ENCODE results near the gene FGFR2.

FGFR2 gene

DNA sequence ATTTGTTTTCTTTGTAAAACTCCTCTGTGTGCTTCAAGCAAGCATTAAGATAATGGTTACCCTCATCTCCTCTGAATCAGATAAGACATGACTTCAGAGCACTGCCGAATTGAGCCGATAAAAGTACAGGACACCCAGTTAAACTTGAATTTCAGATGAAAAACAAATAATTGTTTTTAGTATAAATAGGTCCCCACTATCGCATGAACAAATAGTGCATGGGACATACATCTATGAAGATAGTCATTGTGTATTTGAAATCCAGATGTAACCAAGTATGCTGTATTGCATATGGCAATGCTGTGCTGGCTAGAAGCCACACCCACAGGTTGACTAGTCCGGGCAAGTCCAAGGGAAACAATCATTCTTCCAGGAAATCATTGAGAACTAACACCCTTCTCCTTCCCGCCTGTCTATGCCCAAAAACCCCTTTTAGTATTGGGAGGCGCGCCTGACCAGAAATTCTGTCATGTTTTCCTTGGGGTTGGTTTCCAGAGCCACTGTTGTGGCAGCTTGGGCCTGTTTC is 12.6 kb upstream of the FGFR2 start:
- DNase-seq (ENCODE audit: low read depth in 2 of 2) = no peak

DNA sequence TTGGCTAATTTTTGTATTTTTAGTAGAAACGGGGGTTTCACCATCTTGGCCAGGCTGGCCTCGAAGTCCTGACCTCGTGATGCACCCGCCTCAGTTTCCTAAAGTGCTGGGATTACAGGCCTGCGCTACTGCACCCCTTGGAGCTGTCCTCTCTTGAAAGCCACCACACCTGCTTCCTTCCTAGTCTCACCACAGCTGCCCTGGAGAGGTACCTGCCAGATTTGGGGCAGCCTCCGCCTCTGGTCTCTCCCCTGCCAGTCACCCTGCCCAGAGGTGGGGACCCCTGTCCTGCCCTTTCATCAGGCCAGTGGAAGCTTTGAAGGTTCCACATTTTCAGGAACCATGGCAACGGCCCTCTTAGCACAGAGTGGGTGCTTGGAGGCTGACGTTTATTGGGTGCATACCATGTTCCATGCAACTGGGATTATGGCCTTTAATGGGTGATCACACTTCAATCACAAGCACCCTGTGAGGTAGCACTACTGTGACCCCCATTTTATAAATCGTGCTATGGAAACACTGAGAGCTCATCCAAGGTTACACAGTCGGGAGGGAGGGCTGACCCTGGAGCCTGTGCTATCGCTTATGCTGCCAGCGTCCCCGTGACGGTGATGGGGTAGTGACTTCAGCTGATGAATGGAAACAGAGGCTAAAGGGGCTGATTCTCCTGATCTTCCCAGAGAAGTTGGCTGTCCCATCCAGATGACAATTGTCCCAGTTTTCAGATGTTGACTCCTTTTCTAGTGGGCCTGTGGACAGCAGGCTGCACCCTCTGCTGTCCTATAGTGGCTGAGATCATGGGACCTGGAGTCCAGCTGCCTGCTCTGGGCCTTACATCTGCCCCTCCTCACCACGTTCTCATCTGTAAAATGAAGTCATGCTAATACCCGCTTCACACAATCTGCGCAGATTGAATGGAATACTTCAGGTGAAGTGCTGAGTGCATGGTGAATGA is 11.5 kb upstream of the FGFR2 start:
- no peak for DNase-seq (ENCODE audit: low read depth in 2 of 2)

DNA sequence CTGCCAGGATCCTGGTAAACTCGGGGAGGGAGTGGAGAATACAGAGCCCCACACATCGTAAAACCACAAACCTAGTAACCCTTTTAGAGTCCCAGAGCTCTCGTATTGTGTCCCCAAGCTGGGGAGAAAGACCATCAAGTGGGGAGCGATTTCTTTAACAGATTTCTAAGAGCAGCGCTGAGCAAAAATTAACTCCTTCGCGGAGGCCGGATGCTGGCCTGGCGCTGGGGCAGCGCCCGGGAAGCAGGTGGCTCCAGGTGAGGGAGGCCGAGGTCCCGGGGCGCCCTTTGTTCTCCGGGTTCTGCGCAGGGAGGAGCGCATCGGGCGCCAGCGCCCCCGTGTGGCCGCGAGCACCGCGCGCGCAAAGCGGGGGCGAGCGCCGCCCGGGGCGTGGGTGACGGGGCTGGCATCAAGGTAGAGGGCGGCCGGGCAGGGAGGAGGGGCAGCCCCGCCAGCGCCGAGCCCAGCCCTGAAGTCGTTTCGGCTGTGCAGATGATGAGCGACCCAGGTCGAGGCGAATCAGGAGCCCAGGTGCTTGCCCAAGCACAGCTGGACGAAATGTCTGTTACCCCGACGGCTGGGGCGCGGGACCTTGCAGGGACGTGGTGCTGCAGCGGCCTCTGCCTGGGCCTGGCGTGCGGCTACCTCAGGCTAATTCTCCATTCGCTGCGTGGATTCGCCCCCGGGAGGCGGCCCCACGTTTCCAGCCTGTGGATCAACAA is 10.4 kb upstream of the FGFR2 start:
- DNase-seq (ENCODE audit: low read depth in 2 of 2) = peak in 1 of 2 donors; percentile 34

DNA sequence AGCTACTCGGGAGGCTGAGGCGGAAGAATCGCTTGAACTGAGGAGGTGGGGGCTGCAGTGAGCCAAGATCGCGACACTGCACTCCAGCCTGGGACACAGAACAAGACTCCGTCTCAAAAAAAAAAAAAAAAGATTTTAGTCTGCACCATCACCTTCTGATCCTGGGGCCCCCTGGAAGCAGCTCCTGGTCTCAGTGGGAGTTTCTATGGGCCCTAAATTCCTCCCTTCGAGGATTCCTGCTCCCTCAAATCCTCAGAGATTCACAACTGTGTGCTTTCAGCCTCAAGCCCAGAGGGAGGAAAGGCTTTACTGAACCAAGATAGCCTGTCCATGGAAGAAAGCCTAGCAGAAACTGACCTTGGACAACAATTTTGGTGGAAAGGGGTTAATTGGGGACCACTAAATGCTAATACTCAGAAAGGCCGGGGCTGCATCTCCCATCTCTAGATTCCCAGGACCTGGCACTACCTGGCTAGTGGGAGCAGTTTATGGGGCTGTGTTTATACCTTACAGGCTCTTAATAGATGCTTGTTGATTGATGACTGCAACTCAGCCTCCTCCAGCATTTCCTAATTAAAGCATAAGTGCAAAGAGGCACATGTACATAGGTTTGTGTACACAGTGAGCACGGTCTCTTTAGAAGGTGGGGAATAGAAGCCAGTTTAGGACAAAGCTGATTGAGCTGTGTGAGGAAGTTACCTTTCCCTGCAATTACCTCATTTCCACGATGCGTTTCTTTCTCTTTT is 9.2 kb upstream of the FGFR2 start:
- no peak for DNase-seq (ENCODE audit: low read depth in 2 of 2)

DNA sequence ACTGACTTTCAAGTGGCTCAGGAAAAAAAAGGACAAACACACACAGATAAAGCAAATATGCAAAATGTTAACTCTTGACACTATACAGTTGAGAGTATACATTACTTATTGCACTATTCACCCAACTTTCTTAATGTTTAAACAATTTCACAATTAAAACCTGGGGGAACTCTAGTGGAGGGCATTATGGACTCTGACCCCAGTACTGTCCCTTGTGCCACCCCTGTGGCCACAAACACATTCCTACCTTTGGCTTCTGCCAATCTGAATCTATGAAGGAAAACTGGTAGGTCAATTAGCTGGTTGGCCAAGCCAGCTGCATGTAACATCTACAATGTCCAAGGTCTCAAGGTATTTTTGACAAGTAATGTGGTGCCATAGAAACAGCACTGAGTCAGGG is 7.5 kb upstream of the FGFR2 start:
- no peak for DNase-seq (ENCODE audit: low read depth in 2 of 2)

DNA sequence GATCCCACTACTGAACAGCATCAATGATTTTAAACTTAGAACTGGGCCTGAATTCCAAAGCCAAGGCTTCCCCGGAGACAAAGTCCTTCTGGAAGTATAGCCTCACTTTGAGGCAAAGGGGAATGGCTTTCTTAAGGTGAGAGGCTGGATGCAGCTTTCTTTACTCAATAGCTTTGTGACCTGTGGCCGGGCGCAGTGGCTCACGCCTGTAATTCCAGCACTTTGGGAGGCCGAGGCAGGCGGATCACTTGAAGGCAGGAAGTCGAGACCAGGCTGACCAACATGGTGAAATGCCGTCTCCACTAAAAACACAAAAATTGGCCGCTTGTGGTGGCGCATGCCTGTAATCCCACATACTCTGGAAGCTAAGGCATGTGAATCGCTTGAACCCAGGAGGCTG is 3.2 kb upstream of the FGFR2 start:
- DNase-seq (ENCODE audit: low read depth in 2 of 2) = no peak

DNA sequence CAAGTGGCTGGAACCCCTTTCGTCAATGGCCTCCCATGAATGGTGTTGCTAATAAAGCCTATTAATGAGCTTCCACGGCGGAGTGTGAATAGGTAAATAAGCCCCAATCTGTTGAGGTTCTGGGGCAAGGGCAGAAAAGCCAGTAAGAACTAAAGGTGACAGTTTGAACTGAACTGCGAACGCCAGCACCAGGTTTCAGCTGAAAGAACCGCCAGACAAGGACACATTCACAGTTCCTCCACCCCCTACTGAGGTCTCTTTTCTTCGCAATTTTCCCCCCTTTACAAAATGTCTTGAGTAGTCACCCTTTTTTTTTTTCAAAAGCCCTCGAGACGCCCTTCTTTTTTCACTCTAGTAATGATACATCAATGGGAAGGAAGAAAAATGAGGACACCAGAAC is 2.4 kb upstream of the FGFR2 start:
- DNase-seq (ENCODE audit: low read depth in 2 of 2) = no peak

DNA sequence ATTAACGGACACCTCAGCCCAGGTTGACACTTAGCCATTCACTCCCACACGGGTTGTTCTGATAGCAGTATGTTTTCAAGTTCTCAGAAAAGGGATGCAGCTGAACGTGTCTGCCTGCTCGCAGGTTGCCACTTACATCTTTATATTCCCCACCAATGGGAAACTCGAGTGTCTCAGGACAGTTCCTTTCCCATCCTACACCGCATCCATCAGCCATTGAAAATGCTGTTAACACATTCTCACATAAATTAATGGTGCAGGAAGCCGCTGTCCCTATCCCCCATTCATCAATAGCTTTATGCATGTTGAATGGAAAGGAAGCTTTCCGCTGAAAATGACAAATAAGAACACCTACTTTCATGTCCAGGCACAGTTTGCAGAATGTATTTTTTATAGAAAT is 1.7 kb upstream of the FGFR2 start:
- no peak for DNase-seq (ENCODE audit: low read depth in 2 of 2)

DNA sequence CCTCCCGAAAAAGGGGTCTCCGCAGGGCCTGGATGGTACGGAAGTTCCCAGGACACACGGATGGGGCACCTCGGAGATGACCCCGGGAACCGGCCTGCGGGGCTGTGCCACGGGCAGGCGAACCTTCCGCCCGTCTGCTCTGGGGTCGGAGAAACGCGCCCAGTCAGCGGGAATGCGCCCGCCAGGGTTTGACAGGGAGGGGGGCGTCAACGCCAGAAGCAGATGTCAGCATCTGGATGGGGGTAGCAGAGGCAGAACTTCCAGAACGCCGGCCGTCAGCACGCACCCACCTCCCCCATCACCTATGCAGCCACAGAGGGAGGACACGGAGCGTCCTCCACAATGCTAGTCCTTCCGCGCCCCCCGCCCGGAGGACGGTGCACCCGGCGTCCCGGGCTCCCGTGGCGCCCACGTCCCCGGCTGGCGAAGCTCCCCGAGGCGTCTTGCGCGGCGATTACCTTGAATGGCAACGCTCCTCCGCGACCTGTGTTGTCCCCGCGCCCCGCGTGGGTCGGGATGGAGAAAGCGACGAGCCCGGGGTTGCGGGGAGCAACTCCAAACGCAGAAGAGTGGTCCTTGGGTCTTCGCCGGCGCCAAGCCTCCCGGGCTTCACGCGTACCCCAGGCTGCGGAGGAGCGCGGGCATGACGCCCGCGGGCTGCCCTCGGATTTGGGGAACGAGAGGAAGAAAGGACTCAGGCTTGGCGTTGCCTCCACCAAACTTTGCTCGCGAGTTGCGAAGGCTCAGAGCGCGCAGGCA is 561 bp downstream of the FGFR2 start:
- DNase-seq (ENCODE audit: low read depth in 2 of 2) = no peak

DNA sequence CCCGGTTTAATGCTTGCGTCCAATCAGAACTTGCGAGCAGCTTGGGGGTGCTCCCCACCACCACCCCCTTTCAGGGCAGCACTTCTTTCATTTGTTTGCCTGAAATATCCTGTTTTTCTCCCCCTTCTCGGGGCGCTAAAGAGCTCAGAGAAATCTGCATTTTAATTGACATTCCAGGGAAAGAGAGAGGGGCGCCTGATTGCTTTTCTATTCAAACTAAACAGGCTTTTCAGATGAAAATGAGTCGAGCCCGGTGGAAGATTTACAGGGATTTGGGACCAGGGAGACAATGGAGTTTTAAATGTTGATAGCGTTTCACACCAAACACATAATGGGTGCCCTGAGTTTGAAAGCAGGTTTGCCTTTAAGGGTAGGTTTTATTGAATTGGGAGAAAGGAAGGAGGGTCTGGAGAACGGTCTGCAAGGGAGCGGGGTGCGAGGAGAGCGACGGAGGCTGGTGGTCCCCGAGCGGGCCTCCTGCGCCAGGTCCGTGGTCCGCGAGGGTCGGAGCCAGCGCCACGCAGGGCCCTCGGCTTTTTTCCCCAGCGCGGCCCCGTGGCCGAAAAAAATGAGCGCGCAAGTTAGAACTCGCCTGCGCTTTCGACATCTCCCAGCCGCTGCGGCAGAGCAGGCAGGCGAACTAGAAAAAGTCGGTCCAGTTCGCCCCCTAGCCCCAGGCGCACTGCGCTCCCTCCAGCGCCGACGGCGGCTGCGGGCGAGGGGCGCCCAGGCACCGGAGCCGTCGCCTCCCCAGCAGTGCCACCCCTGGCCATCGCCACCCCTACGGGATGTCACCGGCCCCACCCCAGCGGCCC is 1.3 kb downstream of the FGFR2 start:
- no peak for DNase-seq (ENCODE audit: low read depth in 2 of 2)

DNA sequence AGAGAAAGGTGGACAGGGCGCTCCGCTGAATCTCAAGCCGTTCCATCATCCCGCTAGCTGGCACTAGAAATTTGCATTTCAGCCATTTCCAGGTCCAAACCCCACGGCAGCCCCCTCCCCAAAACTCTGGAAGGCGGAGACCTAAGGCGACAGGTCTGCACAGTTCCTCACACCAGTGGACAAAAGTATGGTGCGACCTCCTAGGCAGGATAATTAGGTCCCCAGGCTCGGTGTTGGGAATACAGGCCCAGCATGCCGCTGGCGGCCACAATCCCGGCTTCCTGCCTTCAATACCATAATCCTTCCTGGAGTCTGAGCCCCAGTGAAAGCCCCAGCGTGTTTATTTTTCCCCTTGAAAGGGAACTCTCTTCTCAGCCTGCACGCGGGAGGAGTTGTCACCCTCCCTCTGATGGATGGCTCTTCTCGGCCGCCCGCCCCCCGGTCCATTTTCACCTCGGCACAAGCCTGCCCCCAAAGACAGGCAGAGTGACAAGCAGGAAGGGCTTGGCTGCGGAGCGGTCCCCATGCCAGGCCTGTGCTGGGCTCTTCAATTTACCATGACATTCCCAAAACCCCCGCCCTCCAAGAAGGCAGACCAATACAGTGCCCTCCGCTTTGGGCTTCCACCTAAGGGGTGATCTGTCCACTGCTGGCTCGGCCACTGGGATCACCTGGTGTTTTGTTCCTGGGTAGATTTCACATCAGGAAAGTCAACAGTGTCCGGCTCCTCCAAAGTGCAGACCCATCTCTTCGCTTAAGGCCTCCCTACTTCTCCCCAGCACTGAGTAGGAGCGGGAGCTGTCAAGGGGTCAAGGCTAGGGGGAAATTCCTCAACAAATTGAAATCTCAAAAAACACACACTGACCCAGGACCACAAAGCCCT is 2.2 kb downstream of the FGFR2 start:
- DNase-seq (ENCODE audit: low read depth in 2 of 2) = no peak

DNA sequence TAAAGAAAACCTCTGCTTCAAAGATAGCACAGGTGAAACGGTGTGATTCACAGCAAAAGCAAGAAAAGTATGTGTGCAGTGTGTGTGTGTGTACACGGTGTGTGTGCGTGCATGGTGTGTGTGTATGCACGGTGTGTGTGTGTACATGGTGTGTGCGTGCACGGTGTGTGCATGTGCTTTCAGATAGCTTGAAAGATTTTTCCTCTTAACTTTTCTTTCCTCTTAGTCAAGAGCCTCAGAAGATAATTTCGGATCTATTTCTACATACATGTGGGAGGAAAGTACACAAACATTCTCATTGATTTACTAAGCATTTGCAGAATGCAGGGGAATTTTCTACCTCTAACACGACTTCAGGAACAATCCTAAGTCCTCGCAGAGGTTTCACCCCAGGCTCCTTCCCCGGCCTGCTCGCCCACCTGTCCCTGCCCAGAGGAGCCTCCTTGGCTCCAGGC is 2.9 kb downstream of the FGFR2 start:
- no peak for DNase-seq (ENCODE audit: low read depth in 2 of 2)

DNA sequence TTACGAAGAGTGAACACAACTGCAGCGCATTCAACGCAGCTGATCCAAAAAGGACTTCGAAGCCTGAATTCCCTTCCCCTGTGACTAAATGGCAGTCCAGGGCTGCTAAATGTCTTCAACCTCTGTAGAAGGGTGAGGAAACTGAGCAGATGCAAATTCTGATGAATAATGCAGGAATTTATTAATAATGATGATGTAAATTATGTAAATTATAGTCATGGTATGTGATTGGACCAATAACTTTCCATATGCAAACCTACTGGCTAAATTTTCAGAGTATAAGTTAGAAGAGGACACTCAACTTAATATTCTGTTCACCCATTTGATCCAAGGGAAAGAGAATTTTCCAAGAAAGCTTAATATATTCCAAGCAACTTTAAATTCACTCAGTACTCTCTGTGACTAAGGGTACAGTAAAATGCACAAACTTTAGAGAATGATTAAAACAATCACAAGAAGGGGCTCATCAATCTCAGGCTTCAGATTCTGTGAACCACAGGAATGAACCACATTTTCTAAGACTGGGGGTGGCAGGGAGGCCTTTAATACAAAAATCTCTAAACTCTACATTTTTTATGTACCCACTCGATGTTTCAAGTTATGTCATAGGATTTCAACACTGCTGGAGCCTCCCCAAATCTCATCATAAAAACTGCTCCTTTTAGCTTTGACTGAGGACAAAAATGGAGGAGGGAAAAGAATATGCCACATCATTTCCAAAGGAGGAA is 3.5 kb downstream of the FGFR2 start:
- no peak for DNase-seq (ENCODE audit: low read depth in 2 of 2)

DNA sequence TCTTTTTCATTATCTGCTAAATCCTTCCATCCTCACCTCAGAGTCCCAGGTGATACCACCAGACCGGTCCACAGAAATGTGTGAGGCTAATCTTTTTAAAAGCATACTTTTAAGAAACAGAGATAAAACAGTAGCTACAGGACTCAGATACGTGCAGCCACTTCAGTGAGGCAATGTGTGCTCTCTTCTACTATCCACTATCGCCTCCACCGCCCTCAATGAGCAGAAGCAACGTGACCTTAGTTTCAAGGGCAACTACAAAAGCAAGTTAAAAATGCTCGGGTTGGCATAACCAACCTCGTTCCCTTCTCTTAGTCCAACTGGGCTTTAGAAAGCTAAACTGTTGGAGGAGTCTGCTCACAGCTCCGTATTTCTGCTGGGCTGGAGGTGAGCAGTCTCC is 4.2 kb downstream of the FGFR2 start:
- no peak for DNase-seq (ENCODE audit: low read depth in 2 of 2)

DNA sequence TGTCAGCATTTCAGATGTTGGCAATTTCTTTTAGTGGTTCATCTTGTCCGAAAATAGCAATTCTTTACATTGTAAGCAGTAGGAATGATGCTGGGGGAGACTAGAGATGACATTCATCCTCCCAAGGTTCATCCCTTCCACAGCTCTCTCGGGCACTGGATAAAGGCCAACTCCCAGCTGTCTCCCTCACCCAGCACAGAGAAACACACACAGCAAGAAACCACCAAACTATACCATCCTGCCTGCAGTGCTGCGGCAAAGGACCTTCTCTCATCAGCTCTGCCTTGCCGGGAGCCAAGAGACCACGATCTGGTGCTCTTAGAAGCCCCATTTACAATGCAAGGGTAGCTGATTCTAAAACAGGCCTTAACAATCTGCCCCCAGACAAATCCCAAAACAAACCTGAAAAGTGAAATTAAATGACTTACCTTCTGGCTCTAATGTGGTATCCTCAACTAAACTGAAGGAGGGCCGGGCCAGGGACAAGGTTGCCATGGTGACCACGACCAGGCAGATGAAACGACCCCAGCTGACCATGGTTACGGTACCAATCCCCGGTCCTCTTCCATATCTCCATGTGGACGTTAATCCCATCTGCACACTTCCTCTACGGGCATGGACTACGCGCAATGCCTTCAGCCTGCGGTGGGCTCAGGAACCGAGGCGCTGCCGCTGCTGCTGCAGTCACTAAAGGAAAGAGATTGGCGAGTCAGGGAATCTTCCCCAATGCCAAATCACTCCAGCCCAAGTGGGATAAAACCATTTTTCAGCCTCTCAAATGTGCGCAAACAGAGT is 4.8 kb downstream of the FGFR2 start:
- DNase-seq (ENCODE audit: low read depth in 2 of 2) = no peak

DNA sequence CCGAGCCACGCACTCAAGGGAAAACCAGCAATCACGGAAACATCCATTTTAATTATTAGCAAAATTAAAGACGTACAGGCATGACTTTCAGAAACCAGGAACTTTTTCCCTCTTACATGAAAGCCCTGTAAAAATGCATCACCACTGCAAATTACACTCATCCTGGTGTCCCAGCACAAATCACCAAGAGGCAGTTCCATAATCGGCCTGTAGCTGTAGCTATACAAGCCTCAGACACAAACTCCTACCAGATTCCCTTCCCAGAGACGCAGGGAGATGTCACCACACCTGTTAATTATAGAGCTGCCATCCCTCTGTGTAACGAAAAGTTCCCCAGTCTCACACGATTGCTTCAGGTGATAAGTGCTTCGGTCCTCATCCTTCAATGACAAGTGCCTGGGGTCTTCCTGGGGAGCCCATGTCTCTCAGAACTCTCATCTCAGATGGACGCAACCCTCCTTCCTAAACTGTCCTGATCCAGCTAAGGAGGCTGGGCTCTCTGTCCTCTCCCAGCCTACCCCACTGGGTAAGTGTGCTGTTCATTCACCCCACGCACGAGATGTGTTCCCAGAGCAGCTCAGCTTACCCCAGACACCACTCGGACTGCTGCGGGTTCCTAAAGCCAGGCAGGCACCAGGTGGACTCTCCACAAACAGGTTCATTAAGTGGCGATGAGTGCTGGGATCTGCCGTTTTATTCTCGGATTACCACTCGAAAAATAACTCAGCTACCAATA is 5.9 kb downstream of the FGFR2 start:
- no peak for DNase-seq (ENCODE audit: low read depth in 2 of 2)

DNA sequence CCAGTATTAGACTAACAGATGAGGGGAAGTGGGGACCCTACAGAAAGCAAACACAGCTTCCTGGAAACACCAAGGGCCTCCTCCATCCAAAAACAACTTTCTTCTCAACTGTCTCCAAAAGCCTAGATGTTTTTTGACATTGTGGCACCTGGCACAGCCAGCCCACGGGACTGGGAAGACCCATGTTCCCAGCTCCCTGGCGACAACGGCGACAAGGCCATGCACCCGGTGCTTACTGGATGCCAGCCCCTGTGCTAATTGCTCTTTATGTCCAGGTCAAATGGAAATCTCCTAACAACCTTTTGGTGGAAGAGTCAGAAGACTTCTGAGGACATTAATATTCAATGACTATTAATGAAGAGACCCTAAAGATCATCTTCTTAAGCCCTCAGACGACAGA is 7.1 kb downstream of the FGFR2 start:
- no peak for DNase-seq (ENCODE audit: low read depth in 2 of 2)
